Activated CD8-positive, alpha-beta T cell treated with anti-CD3 and anti-CD28 coated beads, Interleukin-2, amount 10 ng/mL, durations not matched to agents 7 days and 5 days (primary cell): ENCODE data around the gene KLK3. TPM values are rescaled to one million over a fixed set of nuclear protein-coding genes. Genes with fewer than 3 reads are reported as not detected.

ENCODE experiments used
- ATAC-seq: fragments of 150-1000 bp; cut with Tn5 transposase; one replicate; pipeline ENCODE4 v1.10.0; 2021; ENCODE audit warnings: moderate library complexity
- CTCF ChIA-PET: fragments of 350-600 bp; sonication (Branson Sonifier 250); formaldehyde crosslinking; loops from one replicate; lab custom pipeline; 2021; ENCODE audit warnings: antibody characterized with exemption; lab: Charles Lee
- POLR2A ChIA-PET: fragments of 350-600 bp; sonication (Branson Sonifier 250); formaldehyde crosslinking; loops from one replicate; lab custom pipeline; 2021; ENCODE audit warnings: antibody characterized with exemption; lab: Charles Lee
- DNase-seq: peaks from one replicate; pipeline ENCODE4 v3.0.0-alpha.2; 2020
- H3K27ac Mint-ChIP-seq: one replicate; pipeline ENCODE4 v1.8.0; 2021; ENCODE audit warnings: mild to moderate bottlenecking, mixed read lengths
- H3K27me3 Mint-ChIP-seq: one replicate; pipeline ENCODE4 v1.8.0; 2021; ENCODE audit warnings: low read depth, mixed read lengths
- H3K36me3 Mint-ChIP-seq: one replicate; pipeline ENCODE4 v1.8.0; 2021; ENCODE audit warnings: low read depth, mixed read lengths
- H3K4me1 Mint-ChIP-seq: one replicate; pipeline ENCODE4 v1.8.0; 2021; ENCODE audit warnings: low read depth, mixed read lengths
- H3K4me3 Mint-ChIP-seq: one replicate; pipeline ENCODE4 v1.8.0; 2021; ENCODE audit warnings: mild to moderate bottlenecking, mixed read lengths
- H3K9me3 Mint-ChIP-seq: one replicate; pipeline ENCODE4 v1.8.0; 2022; ENCODE audit warnings: mixed read lengths; ENCODE audit not compliant: insufficient read depth
- total RNA-seq, 2 experiments: library from RNA; stranded (reverse); gene quantifications; one replicate each; pipeline ENCODE4 v1.2.3, GENCODE V29; 2021

Gene KLK3
- total RNA-seq, 2 experiments from 2014 or later = not detected

- no peaks in the 10 kb centered on the region for H3K4me1 Mint-ChIP-seq
- H3K9me3 Mint-ChIP-seq = peaks cover 7% of the 10 kb centered on the region
- DNase-seq = no peak
- POLR2A ChIA-PET = no interaction called here
- H3K27ac Mint-ChIP-seq = no peak overlapping the region
- no peak overlapping the region for H3K4me3 Mint-ChIP-seq
- H3K36me3 Mint-ChIP-seq = no peaks in the 10 kb centered on the region
- peaks cover 3% of the 10 kb centered on the region for H3K27me3 Mint-ChIP-seq
- no peak for ATAC-seq
- CTCF ChIA-PET = no interaction called here
Measured at GRCh38 chr19:50843701-50844221, 11.0 kb upstream of the KLK3 start.

DNA sequence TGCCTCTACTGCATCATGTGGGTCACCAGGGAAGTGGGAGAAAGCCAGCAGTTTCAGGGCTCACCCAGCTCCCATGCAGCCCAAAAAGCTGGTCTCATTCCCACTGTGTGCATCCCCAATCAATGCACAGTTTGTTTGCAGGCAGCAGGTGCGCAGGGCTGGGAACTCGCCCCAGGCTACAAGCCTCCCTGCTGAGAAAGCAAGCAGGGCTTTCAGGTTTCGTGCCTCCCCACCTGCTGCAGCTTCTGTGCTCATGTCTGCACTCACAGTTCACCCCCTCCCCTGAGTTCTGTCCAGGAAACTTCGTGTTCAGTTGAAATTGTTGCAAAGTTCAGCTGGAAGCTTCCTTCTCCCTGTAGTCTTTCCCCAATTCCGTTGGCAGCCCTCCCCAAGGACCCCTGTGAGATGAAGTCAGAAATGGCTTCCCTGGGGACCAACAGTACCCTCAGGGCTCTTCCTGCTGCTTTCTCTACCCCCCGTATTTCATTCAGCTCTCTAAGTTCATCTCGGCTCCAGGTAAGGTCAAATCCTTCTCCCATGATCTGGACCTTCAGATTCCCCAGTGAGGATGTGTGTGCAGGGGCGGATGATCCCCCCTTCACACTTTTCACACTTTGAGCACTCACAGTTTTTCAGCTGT lies 10.3 kb upstream of the KLK3 start:
- Mint-ChIP-seq H3K27ac (no peak overlapping the region), H3K4me1 (no peaks in the 10 kb centered on the region), H3K9me3 (peaks cover 7% of the 10 kb centered on the region), H3K36me3 (no peaks in the 10 kb centered on the region), H3K27me3 (peaks cover 3% of the 10 kb centered on the region), H3K4me3 (no peak overlapping the region)
- no peak for ATAC-seq
- no peak for DNase-seq
- CTCF ChIA-PET = no interaction called here
- POLR2A ChIA-PET = no interaction called here

DNA sequence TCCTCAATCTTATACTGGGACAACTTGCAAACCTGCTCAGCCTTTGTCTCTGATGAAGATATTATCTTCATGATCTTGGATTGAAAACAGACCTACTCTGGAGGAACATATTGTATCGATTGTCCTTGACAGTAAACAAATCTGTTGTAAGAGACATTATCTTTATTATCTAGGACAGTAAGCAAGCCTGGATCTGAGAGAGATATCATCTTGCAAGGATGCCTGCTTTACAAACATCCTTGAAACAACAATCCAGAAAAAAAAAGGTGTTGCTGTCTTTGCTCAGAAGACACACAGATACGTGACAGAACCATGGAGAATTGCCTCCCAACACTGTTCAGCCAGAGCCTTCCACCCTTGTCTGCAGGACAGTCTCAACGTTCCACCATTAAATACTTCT lies 4.0 kb upstream of the KLK3 start:
- Mint-ChIP-seq H3K36me3 (no peaks in the 10 kb centered on the region), H3K4me1 (no peaks in the 10 kb centered on the region), H3K27me3 (peaks cover 18% of the 10 kb centered on the region), H3K9me3 (no peaks in the 10 kb centered on the region), H3K4me3 (no peak overlapping the region), H3K27ac (no peak overlapping the region)
- no peak for DNase-seq
- ChIA-PET POLR2A (no interaction called here), CTCF (no interaction called here)
- no peak for ATAC-seq

- POLR2A ChIA-PET = no interaction called here
Measured at GRCh38 chr19:50851620-50852019, 3.1 kb upstream of the KLK3 start.

DNA sequence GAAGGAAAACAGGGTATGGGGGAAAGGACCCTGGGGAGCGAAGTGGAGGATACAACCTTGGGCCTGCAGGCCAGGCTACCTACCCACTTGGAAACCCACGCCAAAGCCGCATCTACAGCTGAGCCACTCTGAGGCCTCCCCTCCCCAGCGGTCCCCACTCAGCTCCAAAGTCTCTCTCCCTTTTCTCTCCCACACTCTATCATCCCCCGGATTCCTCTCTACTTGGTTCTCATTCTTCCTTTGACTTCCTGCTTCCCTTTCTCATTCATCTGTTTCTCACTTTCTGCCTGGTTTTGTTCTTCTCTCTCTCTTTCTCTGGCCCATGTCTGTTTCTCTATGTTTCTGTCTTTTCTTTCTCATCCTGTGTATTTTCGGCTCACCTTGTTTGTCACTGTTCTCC lies 2.7 kb downstream of the KLK3 start:
- CTCF ChIA-PET = no interaction called here
- H3K27me3 Mint-ChIP-seq = peaks cover 34% of the 10 kb centered on the region

More at GRCh38 chr19:50851620-50852019, 3.1 kb upstream of the KLK3 start:
- no peak overlapping the region for H3K27ac Mint-ChIP-seq
- no peak for DNase-seq
- CTCF ChIA-PET = no interaction called here
- no peaks in the 10 kb centered on the region for H3K9me3 Mint-ChIP-seq
- peaks cover 18% of the 10 kb centered on the region for H3K27me3 Mint-ChIP-seq
- no peaks in the 10 kb centered on the region for H3K4me1 Mint-ChIP-seq
- no peak overlapping the region for H3K4me3 Mint-ChIP-seq
- H3K36me3 Mint-ChIP-seq = no peaks in the 10 kb centered on the region
- no peak for ATAC-seq

DNA sequence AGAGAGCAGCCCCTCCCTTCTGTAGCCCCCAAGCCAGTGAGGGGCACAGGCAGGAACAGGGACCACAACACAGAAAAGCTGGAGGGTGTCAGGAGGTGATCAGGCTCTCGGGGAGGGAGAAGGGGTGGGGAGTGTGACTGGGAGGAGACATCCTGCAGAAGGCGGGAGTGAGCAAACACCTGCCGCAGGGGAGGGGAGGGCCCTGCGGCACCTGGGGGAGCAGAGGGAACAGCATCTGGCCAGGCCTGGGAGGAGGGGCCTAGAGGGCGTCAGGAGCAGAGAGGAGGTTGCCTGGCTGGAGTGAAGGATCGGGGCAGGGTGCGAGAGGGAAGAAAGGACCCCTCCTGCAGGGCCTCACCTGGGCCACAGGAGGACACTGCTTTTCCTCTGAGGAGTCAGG lies 4.2 kb downstream of the KLK3 start:
- Mint-ChIP-seq H3K27ac (no peak overlapping the region), H3K4me1 (no peaks in the 10 kb centered on the region), H3K36me3 (no peaks in the 10 kb centered on the region), H3K27me3 (peaks cover 30% of the 10 kb centered on the region), H3K9me3 (no peaks in the 10 kb centered on the region), H3K4me3 (no peak overlapping the region)
- ATAC-seq (peak; percentile 15), DNase-seq (no peak)
- POLR2A ChIA-PET = no interaction called here
- CTCF ChIA-PET = no interaction called here

More for the DNA sequence above, 2.7 kb downstream of the KLK3 start:
- Mint-ChIP-seq H3K9me3 (no peaks in the 10 kb centered on the region), H3K36me3 (no peaks in the 10 kb centered on the region), H3K4me1 (no peaks in the 10 kb centered on the region), H3K4me3 (no peak overlapping the region), H3K27ac (no peak overlapping the region)
- DNase-seq (no peak), ATAC-seq (no peak)
- POLR2A ChIA-PET = no interaction called here

DNA sequence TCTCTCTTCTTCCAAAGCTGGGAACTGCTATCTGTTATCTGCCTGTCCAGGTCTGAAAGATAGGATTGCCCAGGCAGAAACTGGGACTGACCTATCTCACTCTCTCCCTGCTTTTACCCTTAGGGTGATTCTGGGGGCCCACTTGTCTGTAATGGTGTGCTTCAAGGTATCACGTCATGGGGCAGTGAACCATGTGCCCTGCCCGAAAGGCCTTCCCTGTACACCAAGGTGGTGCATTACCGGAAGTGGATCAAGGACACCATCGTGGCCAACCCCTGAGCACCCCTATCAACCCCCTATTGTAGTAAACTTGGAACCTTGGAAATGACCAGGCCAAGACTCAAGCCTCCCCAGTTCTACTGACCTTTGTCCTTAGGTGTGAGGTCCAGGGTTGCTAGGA lies 5.1 kb downstream of the KLK3 start:
- no peak overlapping the region for H3K27ac Mint-ChIP-seq
- ChIA-PET CTCF (no interaction called here), POLR2A (no interaction called here)
- H3K36me3 Mint-ChIP-seq = no peaks in the 10 kb centered on the region
- H3K27me3 Mint-ChIP-seq = peaks cover 25% of the 10 kb centered on the region
- H3K4me3 Mint-ChIP-seq = no peak overlapping the region
- DNase-seq = no peak
- H3K4me1 Mint-ChIP-seq = no peaks in the 10 kb centered on the region
- no peak for ATAC-seq
- no peaks in the 10 kb centered on the region for H3K9me3 Mint-ChIP-seq

DNA sequence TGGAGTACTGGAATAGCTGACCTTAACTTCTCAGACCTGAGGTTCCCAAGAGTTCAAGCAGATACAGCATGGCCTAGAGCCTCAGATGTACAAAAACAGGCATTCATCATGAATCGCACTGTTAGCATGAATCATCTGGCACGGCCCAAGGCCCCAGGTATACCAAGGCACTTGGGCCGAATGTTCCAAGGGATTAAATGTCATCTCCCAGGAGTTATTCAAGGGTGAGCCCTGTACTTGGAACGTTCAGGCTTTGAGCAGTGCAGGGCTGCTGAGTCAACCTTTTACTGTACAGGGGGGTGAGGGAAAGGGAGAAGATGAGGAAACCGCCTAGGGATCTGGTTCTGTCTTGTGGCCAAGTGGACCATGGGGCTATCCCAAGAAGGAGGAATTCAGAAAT lies 6.3 kb downstream of the KLK3 start:
- Mint-ChIP-seq H3K4me1 (no peaks in the 10 kb centered on the region), H3K36me3 (no peaks in the 10 kb centered on the region), H3K4me3 (no peak overlapping the region), H3K27me3 (peaks cover 20% of the 10 kb centered on the region), H3K27ac (no peak overlapping the region), H3K9me3 (no peaks in the 10 kb centered on the region)
- no peak for ATAC-seq
- POLR2A ChIA-PET = no interaction called here
- DNase-seq = no peak
- CTCF ChIA-PET = no interaction called here

DNA sequence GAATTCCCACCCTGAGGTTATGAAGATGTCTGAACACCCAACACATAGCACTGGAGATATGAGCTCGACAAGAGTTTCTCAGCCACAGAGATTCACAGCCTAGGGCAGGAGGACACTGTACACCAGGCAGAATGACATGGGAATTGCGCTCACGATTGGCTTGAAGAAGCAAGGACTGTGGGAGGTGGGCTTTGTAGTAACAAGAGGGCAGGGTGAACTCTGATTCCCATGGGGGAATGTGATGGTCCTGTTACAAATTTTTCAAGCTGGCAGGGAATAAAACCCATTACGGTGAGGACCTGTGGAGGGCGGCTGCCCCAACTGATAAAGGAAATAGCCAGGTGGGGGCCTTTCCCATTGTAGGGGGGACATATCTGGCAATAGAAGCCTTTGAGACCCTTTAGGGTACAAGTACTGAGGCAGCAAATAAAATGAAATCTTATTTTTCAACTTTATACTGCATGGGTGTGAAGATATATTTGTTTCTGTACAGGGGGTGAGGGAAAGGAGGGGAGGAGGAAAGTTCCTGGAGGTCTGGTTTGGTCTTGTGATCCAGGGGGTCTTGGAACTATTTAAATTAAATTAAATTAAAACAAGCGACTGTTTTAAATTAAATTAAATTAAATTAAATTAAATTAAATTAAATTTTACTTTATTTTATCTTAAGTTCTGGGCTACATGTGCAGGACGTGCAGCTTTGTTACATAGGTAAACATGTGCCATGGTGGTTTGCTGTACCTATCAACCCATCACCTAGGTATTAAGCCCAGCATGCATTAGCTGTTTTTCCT lies 7.0 kb downstream of the KLK3 start:
- ATAC-seq (no peak), DNase-seq (no peak)
- Mint-ChIP-seq H3K36me3 (no peaks in the 10 kb centered on the region), H3K4me3 (no peak overlapping the region), H3K27ac (no peak overlapping the region), H3K9me3 (no peaks in the 10 kb centered on the region), H3K4me1 (no peaks in the 10 kb centered on the region), H3K27me3 (peaks cover 24% of the 10 kb centered on the region)
- POLR2A ChIA-PET = no interaction called here
- CTCF ChIA-PET = no interaction called here

- Mint-ChIP-seq H3K27me3 (peaks cover 20% of the 10 kb centered on the region), H3K36me3 (no peaks in the 10 kb centered on the region), H3K27ac (no peak overlapping the region), H3K9me3 (no peaks in the 10 kb centered on the region), H3K4me1 (no peaks in the 10 kb centered on the region), H3K4me3 (no peak overlapping the region)
- ATAC-seq = no peak
- ChIA-PET CTCF (no interaction called here), POLR2A (no interaction called here)
- no peak for DNase-seq
Measured at GRCh38 chr19:50869479-50869878, 14.8 kb downstream of the KLK3 start.

DNA sequence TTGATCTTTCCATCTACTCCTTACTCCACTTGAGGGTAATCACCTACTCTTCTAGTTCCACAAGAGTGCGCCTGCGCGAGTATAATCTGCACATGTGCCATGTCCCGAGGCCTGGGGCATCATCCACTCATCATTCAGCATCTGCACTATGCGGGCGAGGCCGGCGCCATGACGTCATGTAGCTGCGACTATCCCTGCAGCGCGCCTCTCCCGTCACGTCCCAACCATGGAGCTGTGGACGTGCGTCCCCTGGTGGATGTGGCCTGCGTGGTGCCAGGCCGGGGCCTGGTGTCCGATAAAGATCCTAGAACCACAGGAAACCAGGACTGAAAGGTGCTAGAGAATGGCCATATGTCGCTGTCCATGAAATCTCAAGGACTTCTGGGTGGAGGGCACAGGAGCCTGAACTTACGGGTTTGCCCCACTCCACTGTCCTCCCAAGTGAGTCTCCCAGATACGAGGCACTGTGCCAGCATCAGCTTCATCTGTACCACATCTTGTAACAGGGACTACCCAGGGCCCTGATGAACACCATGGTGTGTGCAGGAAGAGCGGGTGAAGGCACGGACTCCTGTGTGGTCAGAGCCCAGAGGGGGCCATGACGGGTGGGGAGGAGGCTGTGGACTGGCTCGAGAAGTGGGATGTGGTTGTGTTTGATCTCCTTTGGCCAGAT lies 15.8 kb downstream of the KLK3 start:
- peak; percentile 28 for DNase-seq
- ChIA-PET CTCF (interaction anchor here (1.4 kb wide), 1 partner anchor 51 kb away, joined by 4 read pairs; no protein-coding TSS in a partner anchor), POLR2A (no interaction called here)
- no peaks in the 10 kb centered on the region for H3K4me1 Mint-ChIP-seq
- H3K4me3 Mint-ChIP-seq = no peak overlapping the region
- H3K27me3 Mint-ChIP-seq = peaks cover 20% of the 10 kb centered on the region
- no peak for ATAC-seq
- no peak overlapping the region for H3K27ac Mint-ChIP-seq
- H3K9me3 Mint-ChIP-seq = no peaks in the 10 kb centered on the region
- H3K36me3 Mint-ChIP-seq = no peaks in the 10 kb centered on the region

GRCh38 chr19:50873056-50873455 lies 18.3 kb downstream of the KLK3 start, which contains the start of gene KLK2:
Gene KLK2, plus strand, starts transcription at chr19:50873439. Its CDS starts 35 bp downstream, at chr19:50873474.
- CTCF ChIA-PET = no interaction called here
- Mint-ChIP-seq H3K36me3 (no peaks in the 10 kb centered on the region), H3K4me1 (no peaks in the 10 kb centered on the region), H3K4me3 (no peak within 1 kb of the TSS), H3K27ac (no peak within 1 kb of the TSS), H3K27me3 (peaks cover 14% of the 10 kb centered on the region), H3K9me3 (no peaks in the 10 kb centered on the region)
- POLR2A ChIA-PET = no interaction called here
- DNase-seq (no peak), ATAC-seq (no peak)
